GM21390 (cell line): ENCODE results near the gene DNASE1L2.

Source experiments
- ATAC-seq: cut with Tn5 transposase; IDR thresholded peaks from one replicate; pipeline ENCODE4 v1.9.1; 2021; ENCODE audit not compliant: unreplicated experiment

The DNASE1L2 gene, protein sequence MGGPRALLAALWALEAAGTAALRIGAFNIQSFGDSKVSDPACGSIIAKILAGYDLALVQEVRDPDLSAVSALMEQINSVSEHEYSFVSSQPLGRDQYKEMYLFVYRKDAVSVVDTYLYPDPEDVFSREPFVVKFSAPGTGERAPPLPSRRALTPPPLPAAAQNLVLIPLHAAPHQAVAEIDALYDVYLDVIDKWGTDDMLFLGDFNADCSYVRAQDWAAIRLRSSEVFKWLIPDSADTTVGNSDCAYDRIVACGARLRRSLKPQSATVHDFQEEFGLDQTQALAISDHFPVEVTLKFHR

DNA sequence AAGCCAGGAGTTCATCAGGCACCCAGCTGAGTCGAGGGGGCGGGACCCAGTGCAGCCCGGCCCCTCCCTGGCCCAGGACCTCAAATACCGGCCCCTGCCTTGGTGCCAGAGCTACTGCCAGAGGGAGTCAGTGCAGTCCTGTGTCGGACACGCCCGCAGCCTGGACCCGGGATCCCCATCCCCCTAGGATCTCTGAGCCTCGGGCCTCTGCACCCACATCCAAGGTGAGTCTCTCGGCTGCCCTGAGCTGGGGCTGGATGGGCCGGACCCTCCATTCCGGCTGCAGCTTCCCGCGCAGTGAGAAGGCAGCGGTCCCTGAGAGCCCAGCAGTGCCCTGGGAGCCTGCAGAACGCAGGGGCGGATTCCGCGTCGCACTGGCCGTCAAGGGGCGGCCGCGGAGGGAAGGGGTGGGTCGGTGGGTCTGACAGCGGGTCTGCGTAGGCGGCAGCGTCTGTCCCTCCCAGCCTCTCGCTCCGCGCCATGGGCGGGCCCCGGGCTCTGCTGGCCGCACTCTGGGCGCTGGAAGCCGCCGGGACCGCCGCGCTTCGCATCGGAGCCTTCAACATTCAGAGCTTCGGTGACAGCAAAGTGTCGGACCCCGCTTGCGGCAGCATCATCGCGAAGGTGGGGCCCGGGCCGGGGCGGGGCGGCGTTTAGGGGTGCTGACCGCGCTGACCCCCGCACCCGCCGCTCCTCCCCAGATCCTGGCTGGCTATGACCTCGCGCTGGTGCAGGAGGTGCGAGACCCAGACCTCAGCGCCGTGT, at the start of gene DNASE1L2:
Gene DNASE1L2 (plus strand): TSS at position 108 of the 765 bp plus-strand sequence. CDS start 373 bp downstream, at position 481.
- ATAC-seq = no peak

DNA sequence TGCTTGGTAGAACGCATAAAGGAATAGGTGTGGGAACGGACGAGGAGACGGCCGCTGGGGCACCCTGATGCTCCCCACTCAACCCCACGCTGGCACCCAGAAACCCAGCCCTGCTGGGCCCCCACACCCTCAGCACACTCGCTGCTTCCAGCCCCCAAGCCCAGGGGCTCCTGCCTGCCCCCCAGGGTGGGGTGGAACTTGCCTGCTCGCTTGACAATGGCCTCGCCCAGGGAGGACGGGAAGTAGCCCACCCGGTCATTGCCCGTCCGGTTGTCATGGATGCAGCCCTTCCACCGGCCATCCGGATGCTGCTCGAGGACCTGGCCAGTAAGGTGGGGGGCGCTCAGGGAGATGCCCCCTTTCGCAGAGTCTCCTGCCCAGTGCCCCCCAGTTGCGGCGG, 49.7 kb upstream of the DNASE1L2 start:
- no peak for ATAC-seq

DNA sequence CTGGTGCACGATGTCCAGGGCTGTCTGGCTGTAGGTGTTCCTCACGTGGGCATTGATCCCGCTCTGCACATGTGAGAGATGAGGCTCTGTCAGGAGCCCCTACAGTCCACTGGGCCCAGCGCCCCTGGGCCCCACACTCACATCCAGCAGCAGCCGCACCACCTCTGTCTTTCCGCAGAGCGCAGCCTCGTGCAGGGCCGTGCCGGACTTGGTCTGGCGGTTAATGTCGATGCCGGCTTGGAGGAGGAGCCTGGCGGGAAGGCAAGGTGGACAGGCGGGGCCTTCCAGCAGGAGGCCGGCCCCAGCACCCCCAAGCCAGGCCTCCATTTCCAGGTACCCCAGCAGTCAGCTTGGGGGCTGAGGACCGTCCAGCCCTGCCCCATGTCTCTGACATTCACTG, 49.0 kb upstream of the DNASE1L2 start:
- ATAC-seq = no peak

DNA sequence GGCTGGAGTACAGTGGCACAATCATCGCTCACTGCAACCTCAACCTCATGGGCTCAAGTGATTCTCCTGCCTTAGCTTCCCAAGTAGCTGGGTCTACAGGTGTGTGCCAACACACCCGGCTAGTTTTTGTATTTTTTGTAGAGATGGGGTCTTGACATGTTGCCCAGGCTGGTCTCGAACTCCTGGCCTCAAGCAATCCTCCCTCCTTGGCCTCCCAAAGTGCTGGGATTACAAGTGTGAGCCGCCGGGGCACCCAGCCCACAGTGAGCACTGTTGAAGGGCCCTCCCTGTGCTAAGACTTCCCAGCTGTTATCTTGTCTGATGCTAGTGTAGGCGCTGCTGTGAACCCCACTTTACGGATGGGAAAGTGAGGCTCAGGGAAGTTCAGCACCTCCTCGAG, 47.8 kb upstream of the DNASE1L2 start:
- ATAC-seq = no peak

DNA sequence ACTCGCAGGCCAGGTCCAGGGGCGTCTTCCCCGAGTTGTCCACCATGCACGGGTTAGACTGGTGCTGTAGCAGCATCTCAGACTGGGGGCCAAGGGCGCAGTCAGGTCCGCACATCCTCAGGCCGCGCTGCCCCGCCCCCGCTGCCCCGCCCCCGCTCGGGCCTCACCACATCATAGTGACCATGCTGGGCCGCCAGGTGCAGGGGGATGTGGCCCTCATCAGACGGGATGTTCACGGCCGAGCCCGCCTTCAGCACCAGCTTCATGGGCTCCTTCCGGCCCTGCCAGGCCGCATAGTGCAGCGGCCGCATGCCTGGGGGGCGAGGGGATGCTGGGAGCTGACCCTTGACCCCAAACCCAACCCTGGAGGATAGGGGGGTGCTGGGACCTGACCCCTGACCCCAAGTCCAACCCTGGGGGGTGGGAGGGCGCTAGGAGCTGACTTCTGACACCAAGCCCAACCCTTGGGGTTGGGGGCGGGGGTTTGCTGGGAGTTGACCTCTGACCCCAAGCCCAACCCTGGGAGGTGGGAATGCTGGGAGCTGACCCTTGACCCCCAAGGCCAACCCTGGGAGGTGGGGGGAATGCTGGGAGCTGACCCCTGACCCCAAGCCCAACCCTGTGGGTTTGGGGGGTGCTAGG, 46.9 kb upstream of the DNASE1L2 start:
- no peak for ATAC-seq

DNA sequence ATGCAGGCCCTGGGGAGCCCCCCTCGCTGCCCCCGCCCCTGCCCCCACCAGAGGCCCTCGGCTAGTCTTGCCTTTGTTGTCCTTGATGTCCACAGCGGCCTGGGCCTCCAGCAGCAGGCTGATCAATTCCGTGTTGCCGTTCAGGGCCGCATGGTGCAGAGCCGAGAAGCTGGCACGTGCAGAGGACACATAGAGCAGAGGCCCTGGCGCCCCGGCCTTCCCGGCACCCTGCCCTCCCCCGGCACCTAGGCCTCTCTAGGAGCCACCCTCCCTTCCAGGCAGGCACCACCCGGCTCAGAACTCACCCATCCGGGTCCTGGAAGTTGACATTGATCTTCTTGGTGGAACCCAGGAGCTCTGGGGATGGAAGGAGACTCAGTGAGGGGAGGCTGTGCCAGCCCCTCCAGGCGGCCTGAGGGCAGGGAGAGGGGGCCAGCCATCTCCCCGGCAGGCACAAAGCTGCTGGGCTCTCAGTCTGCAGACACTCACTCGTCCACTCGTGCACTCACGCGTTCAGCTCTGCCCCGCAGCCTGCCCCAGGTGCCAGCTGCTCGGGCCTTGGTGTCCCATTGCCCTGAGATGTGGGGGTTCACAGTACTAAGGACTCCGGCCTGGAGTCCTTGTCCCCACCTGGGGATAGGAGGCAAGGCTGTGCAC, 46.1 kb upstream of the DNASE1L2 start:
- no peak for ATAC-seq

DNA sequence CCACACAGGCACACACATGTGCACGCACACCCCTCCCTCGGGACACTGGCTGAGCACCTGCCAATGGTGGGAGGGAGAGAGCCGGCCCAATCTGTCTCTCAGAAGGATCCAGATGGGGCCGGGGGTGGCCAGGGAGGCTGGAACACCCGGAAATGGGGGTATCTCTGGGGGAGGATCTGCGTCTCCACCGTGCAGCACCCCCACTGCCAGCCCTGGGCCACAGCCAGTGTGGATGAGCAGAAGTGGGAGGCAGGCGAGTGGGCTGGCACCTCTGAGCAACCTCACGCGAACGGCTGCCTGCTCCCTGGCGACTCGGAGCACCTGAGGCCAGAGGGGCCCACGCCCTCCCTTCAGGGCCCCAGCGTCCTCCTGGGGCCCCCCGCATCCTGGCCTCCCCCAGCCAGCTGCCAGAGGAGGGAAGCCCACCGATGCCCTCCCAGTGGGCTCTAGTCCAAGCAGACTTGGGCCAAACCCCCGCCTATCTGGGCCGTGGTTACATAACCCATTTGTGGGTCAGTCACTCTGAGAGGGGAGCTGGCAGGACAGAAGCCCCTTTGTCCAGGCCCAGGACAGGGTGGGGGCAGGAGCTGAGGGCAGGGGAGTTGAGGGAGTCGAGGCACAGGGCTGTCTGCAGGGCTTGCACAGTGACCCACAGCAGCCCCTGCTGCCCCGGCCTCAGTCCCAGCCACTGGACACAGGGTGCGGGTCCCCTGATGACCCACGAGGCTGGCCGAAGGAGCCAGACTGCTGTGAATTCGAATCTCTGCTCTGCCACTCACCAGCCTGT, 45.4 kb upstream of the DNASE1L2 start:
- no peak for ATAC-seq

DNA sequence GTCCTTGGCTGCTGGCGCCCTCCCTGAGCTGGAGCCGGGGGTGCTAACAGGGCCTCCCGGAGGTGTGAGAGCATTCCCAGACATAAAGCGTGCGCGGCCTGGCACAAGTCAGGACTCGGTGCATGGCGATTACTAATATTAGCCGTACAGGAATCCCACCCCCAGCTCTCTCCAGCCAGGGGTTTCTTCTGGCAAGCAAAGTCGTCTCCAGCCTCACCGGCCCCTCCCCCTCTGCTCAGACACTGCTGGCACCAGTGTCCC, 44.9 kb upstream of the DNASE1L2 start:
- no peak for ATAC-seq

DNA sequence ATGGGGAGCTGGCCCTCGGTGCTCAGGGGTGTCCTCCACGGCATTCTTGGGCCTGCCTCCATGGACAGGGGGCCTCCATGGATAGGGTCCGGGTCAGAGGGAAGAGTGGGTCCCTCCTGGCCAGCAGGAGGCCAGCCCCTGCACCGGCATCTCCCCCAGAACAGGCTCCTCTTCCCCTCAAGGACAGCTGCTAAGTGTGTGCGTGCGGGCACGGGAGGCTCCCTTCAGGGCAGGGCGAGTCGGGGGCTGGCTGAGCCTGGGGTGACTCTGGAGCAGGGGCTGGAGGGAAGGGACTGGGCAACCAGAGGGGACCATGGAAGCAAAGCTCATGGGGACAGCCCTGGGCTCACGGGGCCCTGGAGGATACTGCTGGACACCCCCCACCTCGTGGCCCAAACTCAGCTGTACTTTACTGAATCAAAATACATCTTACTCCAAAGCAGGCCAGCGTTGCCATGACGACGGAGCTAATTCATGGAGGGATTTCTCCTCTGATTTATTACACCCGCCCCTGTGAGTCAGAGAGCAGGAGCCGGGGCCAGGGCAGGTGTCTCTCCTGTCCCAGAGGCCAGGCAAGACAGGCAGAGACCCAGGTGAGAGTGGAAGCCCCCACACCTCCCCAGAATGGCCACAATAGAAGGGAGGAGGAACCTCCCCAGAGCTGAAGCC, 41.9 kb upstream of the DNASE1L2 start:
- ATAC-seq = no peak

DNA sequence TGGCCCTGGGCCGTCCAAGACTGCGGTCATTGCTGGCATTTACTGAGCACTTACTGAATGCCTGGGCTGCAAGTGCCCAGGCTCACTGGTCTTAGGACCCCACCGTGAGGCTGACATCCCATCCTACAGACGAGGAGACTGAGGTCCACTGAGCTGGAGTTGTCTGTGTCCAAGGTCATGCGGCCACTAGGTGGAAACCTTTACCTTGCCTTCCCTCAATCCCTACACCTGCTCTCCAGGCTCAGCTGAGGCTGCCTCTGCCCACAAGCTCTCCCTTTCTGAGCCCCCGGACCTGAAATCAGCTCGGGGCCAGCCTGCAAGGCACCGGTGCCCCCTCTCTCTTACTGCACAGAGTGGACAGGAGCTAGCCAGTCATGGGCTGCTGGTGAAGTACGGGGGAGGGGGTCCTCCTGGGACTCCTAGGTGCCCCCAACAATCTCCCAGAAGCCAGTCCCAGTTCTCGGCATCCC, 41.4 kb upstream of the DNASE1L2 start:
- no peak for ATAC-seq

DNA sequence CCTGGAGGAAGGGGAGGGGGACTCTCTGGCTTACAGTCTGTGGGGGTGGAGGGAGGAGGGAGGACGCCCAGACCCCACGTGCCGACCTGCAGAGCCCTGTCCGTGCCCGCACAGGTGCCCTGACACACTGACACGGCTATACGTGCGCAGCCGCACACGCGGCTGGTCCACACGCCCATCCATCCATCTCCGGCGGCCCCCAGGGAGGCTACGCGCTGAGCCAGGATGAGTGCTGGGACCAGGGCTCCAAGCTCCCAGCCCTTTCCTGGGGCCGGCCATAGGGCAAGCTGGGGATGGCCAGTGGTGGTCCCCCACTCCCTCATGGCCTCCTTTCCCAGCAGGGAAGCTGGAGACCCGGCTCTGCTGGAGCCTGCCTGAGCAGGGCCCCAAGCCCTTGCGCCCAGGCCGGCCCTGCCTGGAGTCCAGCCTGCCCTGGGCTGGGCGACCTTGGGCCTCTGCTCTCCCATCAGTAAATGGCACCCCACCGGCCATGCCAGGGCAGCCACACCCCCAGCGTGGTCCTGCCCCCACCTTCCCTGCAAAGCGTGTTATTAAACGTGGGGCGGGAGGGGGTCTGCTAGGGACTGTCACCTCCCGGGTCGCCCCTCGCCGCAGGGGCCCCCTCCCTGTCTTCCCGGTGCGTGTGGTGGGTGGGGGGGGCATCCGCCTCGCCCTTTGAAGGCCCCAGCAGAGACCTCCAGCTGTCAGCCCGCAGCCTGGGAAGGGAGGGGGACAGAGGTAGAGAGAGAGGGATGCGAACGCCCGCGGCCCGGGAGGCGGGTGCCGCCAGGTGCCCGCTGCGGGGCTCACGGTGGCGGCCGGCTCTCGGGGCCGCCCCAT, 40.7 kb upstream of the DNASE1L2 start:
- no peak for ATAC-seq

DNA sequence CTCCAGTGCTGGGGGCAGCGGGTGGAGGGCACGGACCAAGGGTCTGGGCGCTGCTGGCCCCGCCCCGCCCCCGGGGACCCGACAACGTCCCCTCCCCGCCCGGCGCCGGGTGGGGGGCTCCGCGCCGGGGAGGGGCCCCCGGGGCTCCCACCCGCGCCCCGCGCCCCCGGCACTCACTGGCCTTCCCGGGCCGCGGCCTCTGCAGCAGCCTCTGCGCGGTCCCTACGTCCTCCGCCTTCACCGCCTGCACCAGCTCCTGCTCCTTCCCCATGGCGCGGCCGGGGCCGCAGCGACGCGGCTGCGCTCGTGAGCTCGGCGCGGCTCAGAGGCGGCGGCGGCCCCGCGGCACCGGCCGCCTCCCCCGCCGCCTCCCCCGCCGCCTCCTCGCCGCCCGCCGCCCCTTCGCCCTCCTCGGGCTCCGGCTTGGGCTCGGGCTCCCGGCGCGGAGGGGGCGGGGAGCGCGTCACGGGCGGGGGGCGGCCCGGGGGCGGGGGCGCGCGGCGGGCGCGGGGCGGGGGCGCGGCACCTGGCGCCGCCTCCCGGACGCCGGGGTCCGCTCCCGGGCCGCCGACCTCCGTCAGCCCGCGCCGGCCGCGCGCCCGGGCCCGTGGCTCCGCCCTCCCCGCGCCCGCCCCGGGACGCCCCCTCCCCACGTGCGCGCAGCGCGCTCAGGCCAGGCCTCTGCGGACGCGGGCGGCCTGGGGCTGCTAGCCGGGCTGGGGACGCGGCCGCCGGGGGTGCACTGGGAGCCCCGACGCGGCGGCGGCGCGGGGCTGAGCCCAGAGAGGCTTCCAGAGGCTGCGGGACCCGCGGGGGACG, 39.9 kb upstream of the DNASE1L2 start, which contains the start of gene CASKIN1:
Gene CASKIN1 (minus strand): TSS at position 444 of the 819 bp plus-strand sequence. CDS start 173 bp downstream, at position 271.
- no peak for ATAC-seq

DNA sequence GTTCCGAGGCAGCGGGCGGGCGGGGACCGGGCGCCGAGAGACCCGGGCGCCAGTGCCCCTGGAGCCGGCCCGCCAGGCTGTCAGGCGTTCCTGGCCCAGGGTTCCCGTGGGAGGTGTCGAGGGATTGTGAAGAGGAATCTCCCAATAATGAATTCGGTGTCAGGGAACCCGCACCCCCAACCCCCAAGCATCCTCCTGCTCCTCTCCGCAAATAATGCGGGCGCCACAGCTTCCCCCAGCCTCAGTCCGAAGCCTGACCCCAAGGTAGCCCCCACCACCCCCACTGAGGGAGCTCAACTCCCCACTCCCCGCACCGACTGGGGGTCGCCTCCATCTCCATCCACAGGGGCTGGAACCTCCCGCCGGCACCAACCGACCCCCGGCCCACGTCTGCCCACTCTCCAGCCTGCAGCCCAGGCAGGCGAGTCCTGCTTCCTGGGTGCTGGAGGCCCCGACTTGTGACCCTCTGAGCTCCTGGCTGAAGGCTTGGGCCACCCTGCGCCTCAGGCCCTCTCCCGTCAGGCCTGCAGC, 39.2 kb upstream of the DNASE1L2 start:
- no peak for ATAC-seq

DNA sequence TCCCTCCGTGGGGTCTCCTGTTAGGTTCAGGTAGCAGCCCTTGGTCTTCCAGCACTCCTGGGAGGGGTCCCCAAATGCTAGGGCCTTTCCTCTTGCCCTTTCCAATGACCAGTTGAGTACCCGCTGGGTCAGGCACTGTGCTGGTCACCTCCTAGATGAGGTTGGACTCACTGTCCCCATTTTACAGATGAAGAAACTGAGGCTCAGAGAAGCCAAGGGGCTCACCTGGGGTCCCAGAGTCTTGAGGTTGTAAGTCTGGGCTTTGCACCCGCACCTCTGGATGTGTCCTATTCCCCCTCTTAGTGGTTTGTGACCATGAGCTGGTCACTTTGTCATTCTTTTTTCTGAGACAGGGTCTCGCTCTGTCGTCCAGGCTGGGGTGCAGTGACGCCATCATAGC, 38.5 kb upstream of the DNASE1L2 start:
- ATAC-seq = no peak

DNA sequence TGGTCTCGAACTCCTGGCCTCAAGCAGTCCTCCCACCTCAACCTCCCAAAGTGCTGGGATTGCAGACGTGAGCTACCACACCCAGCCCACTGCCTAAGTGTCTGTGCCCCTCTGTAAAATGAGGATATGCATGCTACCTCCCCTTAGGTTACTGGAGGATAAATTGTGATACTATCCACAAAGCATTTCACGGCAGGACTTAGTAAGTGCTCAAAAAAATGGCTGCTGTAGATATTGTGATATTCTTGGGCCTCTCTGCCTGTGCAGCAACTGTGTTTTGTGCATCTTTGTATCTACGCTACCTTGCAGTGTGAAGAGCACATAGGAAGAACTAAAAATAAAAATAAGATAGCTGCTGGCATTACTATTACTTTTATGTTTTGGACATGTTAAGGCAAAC, 38.0 kb upstream of the DNASE1L2 start:
- no peak for ATAC-seq

DNA sequence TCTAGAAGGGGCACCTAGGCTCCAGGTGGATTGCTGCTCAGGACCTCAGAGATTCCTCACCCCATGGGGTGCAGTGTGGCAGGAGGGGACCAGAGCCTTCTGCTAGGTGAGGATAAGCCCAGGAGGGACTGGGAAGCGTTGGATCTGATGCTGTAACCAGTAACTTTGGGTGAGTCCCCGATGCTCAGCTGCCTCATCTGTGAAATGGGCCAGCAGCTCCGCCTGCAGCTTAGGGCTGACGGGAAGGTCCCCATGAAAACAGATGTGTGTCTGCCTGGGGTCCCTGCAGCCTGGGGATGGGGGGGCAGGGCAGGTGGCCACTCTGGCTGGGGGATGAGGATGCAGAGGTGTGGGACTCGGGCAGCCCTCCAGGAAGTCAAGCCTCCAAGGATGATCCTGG, 37.1 kb upstream of the DNASE1L2 start:
- ATAC-seq = no peak

DNA sequence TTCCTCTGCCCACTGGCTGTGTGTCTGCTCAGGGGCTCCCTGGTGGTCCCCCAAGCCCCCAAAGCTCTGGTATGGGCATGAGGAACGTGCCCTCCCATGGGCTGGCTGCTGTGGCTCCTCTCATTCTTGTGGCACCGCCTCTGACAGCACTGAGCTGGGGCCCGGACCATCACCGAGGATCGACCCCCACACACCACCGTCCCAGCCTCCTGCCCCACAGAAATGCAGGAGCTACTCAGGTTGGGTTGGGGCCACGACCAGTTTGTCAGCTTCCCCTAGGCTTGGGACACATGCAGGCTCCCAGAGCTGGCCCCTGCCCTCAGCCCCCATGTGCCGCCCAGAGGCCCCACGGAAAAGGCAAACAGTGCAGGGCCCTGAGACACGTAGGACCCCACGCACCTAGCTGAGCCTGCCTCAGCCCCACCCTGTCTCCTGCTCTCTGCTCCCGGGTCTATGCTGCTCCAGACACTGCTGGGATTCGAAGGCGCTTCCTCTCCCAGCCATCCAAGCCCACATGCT, 36.6 kb upstream of the DNASE1L2 start:
- no peak for ATAC-seq

DNA sequence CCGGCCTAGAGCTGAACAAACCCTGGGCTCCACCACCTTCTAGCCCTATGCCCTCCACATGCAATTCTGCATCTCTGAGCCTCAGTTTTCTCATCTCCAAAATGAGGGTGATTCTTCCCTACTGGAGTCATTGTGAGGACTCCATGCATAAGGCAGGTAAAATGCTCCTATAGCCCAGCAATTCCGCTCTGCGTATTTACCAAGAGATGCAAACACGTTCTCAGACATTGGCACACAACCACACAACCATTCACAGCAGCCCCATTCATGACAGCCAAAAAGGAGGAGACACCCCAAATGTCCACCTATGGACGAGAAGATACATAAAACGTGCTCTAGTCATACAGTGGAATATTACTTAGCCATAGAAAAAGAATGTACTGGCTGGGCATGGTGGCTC, 35.9 kb upstream of the DNASE1L2 start:
- ATAC-seq = no peak
